Activated CD8-positive, alpha-beta memory T cell treated with anti-CD3 and anti-CD28 coated beads, Interleukin-2, amount 10 ng/mL, durations not matched to agents 7 days and 5 days (primary cell): ENCODE measurements around the gene RAB28. TPM values are rescaled to one million over a fixed set of nuclear protein-coding genes. Genes with fewer than 3 reads are reported as not detected.

Experiments
- ATAC-seq: fragments of 150-1000 bp; cut with Tn5 transposase; one replicate; pipeline ENCODE4 v1.10.0; 2021; ENCODE audit warnings: moderate library complexity
- CTCF ChIA-PET: fragments of 350-600 bp; sonication (Branson Sonifier 250); formaldehyde crosslinking; loops from one replicate; lab custom pipeline; 2021; ENCODE audit warnings: antibody characterized with exemption; lab: Charles Lee
- DNase-seq: peaks from one replicate; pipeline ENCODE4 v3.0.0-alpha.2; 2020
- H3K27ac Mint-ChIP-seq: one replicate; pipeline ENCODE4 v1.8.0; 2021; ENCODE audit warnings: mild to moderate bottlenecking, mixed read lengths
- H3K27me3 Mint-ChIP-seq: one replicate; pipeline ENCODE4 v1.8.0; 2021; ENCODE audit warnings: mixed read lengths
- H3K36me3 Mint-ChIP-seq: one replicate; pipeline ENCODE4 v1.8.0; 2021; ENCODE audit warnings: mild to moderate bottlenecking, mixed read lengths
- H3K4me1 Mint-ChIP-seq: one replicate; pipeline ENCODE4 v1.8.0; 2021; ENCODE audit warnings: mixed read lengths
- H3K4me3 Mint-ChIP-seq: one replicate; pipeline ENCODE4 v1.8.0; 2021; ENCODE audit warnings: mild to moderate bottlenecking, moderate library complexity, mixed read lengths
- H3K9me3 Mint-ChIP-seq: one replicate; pipeline ENCODE4 v1.8.0; 2022; ENCODE audit warnings: low read depth, mixed read lengths
- total RNA-seq, 2 experiments: library from RNA; stranded (reverse); gene quantifications; one replicate each; pipeline ENCODE4 v1.2.3, GENCODE V29; 2021

The RAB28 gene
- total RNA-seq, 2 experiments from 2014 or later: 13.7 to 19.0 TPM

GRCh38 chr4:13329963-13330362, 154.2 kb downstream of the RAB28 start:
- ATAC-seq (no peak), DNase-seq (no peak)
- Mint-ChIP-seq H3K27ac (no peak overlapping the region), H3K4me1 (no peaks in the 10 kb centered on the region), H3K9me3 (peaks cover 2% of the 10 kb centered on the region), H3K27me3 (no peaks in the 10 kb centered on the region), H3K4me3 (no peak overlapping the region), H3K36me3 (peaks cover 4% of the 10 kb centered on the region)
- CTCF ChIA-PET: no interaction called here

GRCh38 chr4:13329340-13329850, 154.7 kb downstream of the RAB28 start:
- CTCF ChIA-PET: no interaction called here
- Mint-ChIP-seq H3K4me1 (no peaks in the 10 kb centered on the region), H3K27me3 (no peaks in the 10 kb centered on the region), H3K4me3 (no peak overlapping the region), H3K9me3 (peaks cover 2% of the 10 kb centered on the region), H3K27ac (no peak overlapping the region), H3K36me3 (peaks cover 4% of the 10 kb centered on the region)
- DNase-seq (no peak), ATAC-seq (no peak)

GRCh38 chr4:13328591-13328990, 155.5 kb downstream of the RAB28 start:
- DNase-seq (no peak), ATAC-seq (no peak)
- Mint-ChIP-seq H3K27me3 (no peaks in the 10 kb centered on the region), H3K4me1 (no peaks in the 10 kb centered on the region), H3K36me3 (peaks cover 4% of the 10 kb centered on the region), H3K4me3 (no peak overlapping the region), H3K9me3 (peaks cover 2% of the 10 kb centered on the region), H3K27ac (no peak overlapping the region)
- CTCF ChIA-PET: no interaction called here

- H3K36me3 Mint-ChIP-seq: peaks cover 4% of the 10 kb centered on the region
- ATAC-seq (no peak), DNase-seq (no peak)
- H3K27ac Mint-ChIP-seq: no peak overlapping the region
- no peaks in the 10 kb centered on the region for H3K27me3 Mint-ChIP-seq
- no peaks in the 10 kb centered on the region for H3K4me1 Mint-ChIP-seq
- H3K4me3 Mint-ChIP-seq: no peak overlapping the region
- CTCF ChIA-PET: no interaction called here
- H3K9me3 Mint-ChIP-seq: peaks cover 2% of the 10 kb centered on the region
Observed at GRCh38 chr4:13327991-13328390, 156.1 kb downstream of the RAB28 start.

- DNase-seq: no peak
- H3K4me3 Mint-ChIP-seq: no peak overlapping the region
- peaks cover 5% of the 10 kb centered on the region for H3K9me3 Mint-ChIP-seq
- ATAC-seq: no peak
- H3K36me3 Mint-ChIP-seq: peaks cover 7% of the 10 kb centered on the region
- CTCF ChIA-PET: no interaction called here
- H3K27me3 Mint-ChIP-seq: no peaks in the 10 kb centered on the region
- no peak overlapping the region for H3K27ac Mint-ChIP-seq
- no peaks in the 10 kb centered on the region for H3K4me1 Mint-ChIP-seq
Observed at GRCh38 chr4:13325744-13326143, 158.4 kb downstream of the RAB28 start.

- no peak overlapping the region for H3K4me3 Mint-ChIP-seq
- peaks cover 5% of the 10 kb centered on the region for H3K9me3 Mint-ChIP-seq
- no peak overlapping the region for H3K27ac Mint-ChIP-seq
- CTCF ChIA-PET: no interaction called here
- DNase-seq (no peak), ATAC-seq (no peak)
- H3K27me3 Mint-ChIP-seq: no peaks in the 10 kb centered on the region
- no peaks in the 10 kb centered on the region for H3K4me1 Mint-ChIP-seq
- peaks cover 8% of the 10 kb centered on the region for H3K36me3 Mint-ChIP-seq
Observed at GRCh38 chr4:13323921-13324320, 160.2 kb downstream of the RAB28 start.

GRCh38 chr4:13322681-13323101, 161.4 kb downstream of the RAB28 start:
- no peak for ATAC-seq
- DNase-seq: no peak
- H3K9me3 Mint-ChIP-seq: peaks cover 4% of the 10 kb centered on the region
- H3K27ac Mint-ChIP-seq: no peak overlapping the region
- H3K36me3 Mint-ChIP-seq: peaks cover 8% of the 10 kb centered on the region
- no peaks in the 10 kb centered on the region for H3K4me1 Mint-ChIP-seq
- CTCF ChIA-PET: no interaction called here
- H3K27me3 Mint-ChIP-seq: no peaks in the 10 kb centered on the region
- no peak overlapping the region for H3K4me3 Mint-ChIP-seq

Other genes with a start within 250 kb of the RAB28 start
- not detected for gene NKX3-2, start 60.2 kb upstream of the RAB28 start, total RNA-seq
- 10 to 100 TPM; 28.4 to 31.2 TPM for gene BOD1L1, start 143.4 kb upstream of the RAB28 start, total RNA-seq